HG02642 (cell line): ENCODE results near the gene FCRLB.
"Not testable (repeated sequence)": the region's sequence is repeated elsewhere in the genome, so short reads cannot be mapped to it uniquely, and the experiment has no call there.

Experiments used
- ATAC-seq: cut with Tn5 transposase; IDR thresholded peaks from one replicate; pipeline ENCODE4 v1.9.1; 2021; ENCODE audit warnings: mild to moderate bottlenecking; ENCODE audit not compliant: unreplicated experiment, poor library complexity

The FCRLB gene

DNA sequence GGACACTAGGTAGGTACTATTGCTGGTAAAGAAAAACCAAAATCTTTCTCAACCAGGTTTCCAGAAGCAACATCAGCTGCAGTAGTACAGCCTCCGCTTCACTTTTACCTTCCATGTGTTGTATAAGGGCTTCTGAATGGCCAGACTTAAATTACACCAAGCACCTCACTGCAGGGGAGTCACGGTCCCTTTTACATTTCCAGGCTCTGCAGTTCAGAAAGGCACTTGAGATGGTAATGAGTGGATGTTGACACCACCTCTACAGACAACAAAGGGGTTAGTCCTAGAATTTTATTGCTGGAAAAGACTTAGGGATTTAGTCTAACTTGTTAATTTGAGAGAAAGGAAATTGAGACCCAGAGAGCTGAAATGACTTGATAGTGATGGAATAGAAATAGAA is 16.3 kb downstream of the FCRLB start:
- no peak for ATAC-seq

DNA sequence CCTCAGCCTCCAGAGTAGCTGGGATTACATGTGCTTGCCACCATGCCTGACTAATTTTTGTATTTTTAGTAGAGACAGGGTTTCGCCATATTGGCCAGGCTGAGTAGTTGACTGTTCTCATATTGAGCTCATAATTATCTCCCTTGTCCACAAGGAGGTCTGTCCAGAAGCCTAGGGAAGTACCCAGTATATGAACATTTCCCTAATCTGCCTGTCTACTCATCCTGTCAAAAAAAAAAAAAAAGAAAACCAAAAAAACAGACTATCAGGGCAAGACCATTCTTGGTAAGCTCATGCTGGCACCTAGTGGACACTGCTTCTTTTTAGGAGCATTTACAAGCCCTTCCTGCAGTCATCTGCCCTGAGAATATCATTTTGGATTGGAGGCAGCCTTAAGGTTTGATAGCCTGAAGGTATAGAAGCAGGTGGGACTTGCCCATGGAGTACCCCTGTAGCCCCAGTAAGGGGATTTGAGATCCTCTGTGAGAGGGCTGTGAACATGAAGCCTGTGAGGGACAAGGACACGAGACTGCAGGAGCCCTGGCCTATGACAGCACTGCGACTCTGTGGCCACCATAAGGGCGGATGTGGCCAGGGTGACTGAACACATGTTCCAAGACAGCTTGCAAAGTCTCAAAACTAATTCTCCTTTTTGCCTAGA is 17.4 kb downstream of the FCRLB start:
- ATAC-seq = peak; percentile 59

DNA sequence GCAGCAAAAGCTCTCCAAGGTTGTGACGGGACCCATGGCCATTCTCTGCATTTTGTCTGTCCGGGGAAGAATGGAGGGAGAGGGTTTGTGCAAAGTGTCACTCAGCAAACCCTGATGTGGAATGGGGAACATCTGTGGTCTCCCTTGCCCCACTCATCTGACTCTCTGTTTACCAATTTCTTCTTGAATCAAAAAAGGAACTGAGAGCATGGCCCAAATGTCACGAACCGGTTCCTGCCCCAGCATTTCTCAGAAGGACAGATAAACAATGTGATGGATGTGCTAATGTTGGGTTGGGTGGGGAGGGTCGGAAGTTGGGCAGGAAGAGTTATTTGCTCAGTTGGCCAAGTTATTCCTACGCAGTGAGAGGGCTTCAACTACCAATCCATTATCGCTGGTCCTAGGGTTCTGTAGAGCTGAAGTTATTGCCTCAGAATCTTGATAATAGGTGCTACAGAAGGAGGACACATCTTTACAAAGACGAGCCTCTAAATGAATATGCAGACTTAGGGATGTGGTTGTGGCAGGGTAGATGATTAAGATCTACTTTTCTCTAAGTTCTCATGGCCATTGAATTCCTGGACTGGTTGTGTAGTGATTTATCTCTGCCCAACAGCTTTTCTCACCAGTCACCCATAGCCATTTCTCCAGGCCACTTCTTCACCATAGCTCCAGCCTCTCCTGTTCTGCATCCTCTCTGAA is 18.7 kb downstream of the FCRLB start:
- no peak for ATAC-seq

DNA sequence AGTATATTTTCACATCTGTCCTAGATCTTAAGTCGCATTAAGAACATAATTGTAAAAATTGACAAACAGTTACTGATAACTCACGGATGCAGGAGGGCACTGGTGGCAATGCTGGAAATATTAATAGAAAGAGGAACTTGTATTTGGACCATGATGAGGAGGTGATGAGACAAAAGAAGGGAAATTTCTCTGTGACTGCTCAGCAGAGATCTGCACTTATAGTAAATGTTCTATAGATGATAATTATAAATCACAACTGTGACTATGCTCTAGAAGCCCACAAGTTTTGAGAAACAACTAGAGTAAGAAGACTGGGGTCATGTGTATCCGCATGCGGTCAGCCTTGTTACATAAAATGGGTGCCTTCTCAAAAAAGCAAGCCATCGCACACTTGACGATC is 19.6 kb downstream of the FCRLB start:
- no peak for ATAC-seq

DNA sequence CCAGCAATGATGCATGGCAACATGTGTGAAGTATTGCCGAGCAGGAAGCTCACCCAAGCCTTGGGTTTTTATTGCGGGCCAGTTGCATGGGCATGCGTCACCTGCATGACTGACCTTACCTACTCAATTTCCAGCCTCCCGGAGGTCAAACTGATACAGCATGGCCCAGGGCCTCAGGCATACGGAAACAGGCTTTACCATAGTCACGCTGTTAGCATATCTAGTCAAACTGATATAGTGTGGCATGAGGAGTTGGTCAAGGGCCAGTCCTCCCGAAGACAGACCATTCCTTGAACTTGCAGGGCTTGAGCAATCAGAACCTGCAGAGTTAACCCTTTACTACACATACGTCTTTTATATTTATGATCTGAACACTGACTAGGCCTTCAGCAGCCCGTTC is 21.9 kb downstream of the FCRLB start:
- ATAC-seq = no peak

DNA sequence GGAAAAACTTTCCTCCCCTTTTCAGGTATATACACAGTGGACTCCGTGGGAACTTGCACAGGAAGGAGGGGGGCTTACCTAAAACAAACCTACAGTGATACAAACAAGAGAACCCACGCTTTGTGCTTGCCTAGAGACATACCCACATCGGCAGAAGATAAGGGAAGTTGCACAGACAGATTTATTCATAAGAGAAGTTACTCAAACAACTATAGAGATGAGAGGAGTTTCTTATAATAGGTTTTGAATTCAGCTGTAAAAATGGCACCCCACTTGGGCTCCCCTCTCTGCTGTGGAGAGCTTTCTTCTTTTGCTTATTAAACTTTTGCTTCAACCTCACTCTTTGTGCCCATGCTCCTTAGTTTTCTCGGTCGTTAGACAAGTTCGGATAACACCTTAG is 26.5 kb downstream of the FCRLB start:
- no peak for ATAC-seq

DNA sequence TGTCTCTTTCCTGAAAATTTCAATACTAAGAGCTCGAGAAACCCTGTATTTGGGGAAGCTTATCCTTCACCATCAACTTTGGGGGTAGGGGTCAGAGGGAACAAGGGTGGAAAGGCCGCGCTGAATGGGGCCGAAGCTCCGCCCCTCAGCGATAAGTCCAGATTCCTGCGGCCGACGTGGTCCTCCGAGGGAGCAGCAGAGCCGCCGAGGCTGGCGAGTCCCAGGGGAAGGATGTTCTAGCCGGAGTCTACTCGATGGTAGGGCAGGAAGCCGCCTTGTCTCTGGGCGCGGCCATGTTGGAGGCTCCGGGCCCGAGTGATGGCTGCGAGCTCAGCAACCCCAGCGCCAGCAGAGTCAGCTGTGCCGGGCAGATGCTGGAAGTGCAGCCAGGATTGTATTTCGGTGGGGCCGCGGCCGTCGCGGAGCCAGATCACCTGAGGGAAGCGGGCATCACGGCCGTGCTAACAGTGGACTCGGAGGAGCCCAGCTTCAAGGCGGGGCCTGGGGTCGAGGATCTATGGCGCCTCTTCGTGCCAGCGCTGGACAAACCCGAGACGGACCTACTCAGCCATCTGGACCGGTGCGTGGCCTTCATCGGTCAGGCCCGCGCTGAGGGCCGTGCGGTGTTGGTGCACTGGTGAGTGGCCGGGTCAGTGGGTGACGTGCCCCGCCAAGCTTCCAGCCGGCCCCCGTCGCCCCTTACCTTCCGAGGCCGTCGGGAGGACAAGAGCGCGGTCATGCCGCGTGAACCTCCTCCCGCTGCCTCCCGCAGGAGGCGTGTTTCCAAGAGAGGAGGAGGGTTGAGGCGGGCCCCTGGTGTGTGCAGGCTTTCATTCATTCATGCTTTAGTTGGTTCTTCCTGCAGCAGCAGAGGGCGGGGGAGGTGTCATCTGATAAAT is 28.4 kb downstream of the FCRLB start, which contains the start of gene DUSP12:
Gene DUSP12 (plus strand): TSS at position 278 of the 899 bp plus-strand sequence. CDS start 16 bp downstream, at position 294.
- ATAC-seq = peak; percentile 96

DNA sequence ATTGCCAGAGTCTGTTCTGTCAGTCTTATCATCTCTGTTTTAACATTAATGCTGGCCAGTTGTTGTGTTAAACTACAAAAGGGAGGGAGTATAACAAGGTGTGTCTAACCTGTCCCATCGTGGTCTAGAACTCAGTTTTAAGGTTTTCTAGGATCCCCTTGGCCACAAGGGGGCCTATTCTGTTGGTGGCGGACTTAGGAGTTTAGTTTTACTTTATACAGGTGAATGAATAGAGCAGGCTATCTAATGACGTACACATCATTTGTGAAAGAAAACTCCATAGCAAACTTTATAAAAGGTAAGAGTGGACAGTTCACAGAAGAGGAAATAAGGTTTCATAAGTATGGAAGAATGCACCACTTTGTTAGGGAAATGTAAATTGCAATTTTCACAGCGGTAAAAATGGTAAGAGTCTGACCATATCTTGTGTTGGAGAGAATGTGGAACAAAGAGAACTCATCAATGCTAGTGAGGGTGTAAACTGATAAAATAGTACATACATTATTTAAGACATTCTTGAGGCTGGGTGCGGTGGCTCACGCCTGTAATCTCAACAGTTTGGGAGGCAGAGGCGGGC is 42.3 kb downstream of the FCRLB start:
- ATAC-seq = no peak

DNA sequence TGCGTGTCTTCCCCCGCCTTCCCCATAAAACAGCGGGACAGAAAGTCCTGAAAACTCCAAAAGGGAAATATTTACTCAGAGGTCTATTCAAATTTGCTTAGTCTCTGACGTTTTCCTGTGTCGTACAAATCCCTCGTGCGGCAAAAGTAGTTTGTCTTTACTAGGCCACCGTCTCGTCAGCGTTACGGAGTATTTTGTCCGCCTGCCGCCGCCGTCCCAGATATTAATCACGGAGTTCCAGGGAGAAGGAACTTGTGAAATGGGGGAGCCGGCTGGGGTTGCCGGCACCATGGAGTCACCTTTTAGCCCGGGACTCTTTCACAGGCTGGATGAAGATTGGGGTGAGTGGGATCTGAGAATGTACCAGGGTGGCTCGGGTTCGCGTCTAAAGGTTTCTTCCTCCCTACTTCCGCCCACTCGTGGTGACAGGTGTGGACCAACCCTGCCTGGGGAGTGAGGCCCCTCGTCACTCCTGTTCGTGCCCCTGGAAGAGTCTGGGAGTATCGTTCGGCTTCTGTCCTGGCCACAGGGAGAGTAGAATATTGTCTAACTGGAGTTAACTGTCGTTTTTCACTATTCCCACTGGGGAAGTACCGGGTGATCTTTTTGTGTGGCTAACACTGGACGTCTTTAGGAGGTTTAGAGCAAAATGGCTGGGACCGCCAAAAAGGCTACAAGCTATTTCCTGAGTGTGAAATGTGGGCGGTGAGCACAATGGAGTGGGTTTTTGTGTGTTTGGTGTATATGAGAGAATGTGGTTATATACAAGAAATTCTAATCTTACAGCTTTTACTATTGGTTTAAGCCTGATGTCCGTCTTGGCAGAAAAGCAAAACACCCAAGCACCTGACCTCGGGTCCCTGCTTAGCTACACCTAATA is 45.0 kb downstream of the FCRLB start, which contains the start of gene ATF6:
Gene ATF6 (plus strand): TSS at position 219 of the 880 bp plus-strand sequence. CDS start 41 bp downstream, at position 260.
- peak; percentile 78 for ATAC-seq

DNA sequence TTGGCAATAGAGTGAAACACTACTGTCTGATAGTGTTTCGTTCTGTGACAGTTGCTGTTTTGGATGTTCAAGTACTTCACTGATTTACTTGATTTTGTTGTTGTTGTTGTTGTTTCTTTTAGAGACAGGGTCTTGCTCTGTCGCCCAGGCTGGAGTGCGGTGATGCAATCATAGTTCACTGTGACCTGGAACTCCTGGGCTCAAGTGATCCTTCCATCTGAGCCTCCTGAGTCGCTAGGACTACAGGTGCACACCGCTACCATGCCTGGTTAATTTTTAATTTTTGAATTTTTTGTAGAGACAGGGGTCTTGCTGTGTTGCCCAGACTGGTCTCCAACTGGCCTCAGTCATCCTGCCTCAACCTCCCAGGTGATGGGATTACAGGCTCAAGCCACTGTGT is 47.1 kb downstream of the FCRLB start:
- no peak for ATAC-seq

DNA sequence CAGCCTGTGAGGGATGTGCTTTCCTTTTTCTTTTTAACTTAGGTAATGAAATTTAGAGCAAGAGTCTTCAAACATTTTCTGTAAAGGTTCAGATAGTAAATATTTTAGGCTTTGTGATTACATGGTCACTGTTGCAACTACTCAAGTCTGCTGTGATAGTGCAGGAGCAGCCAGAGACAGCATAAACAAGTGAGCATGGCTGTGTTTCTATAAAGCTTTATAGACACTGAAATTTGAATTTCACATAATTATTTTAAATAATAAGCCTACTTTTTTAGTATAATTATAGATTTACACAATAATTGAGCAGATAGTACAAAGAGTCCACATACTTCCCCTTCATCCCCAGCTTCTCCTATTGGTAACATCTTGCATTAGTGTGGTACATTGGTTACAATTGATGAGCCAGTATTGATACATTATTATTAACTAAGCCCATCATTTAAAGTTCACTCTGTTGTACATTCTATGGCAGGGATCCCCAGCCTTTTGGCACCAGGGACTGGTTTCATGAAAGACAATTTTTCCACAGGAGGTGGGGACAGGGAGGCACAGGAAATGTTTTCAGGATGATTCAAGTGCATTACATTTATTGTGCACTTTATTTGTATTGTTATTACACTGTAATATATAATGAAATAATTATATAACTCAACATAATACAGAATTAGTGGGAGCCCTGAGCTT is 47.8 kb downstream of the FCRLB start:
- ATAC-seq = no peak

DNA sequence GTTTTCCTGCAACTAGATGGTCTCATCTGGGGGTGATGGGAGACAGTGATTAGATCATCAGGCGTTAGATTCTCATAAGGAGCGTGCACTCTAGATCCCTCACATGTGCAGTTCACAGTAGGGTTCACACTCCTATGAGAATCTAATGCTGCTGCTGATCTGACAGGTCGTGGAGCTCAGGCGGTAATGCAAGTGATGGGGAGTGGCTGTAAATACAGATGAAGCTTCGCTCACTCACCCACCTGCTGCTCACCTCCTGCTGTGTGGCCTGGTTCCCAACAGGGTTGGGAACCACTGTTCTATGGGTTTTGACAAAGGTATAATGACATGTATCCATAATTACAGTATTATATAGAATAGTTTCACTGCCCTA is 48.3 kb downstream of the FCRLB start:
- ATAC-seq = not testable (repeated sequence)

DNA sequence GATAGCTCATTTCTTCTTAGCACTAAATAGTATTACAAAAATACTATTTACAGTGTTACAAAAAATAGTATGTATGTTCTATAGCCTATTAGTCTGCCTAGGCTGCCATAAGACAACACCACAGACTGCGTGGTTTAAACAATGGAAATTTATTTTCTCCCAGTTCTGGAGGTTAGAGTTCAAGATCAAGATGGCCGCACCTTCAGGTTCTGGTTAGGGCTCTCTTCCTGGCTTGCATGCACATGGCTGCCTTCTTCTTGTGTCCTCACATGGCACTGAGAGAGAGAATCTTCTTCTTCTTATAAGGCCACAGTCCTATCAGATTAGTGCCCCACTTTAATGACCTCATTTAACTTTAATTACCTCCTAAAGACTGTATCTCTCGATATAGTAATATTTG is 48.9 kb downstream of the FCRLB start:
- ATAC-seq = no peak

DNA sequence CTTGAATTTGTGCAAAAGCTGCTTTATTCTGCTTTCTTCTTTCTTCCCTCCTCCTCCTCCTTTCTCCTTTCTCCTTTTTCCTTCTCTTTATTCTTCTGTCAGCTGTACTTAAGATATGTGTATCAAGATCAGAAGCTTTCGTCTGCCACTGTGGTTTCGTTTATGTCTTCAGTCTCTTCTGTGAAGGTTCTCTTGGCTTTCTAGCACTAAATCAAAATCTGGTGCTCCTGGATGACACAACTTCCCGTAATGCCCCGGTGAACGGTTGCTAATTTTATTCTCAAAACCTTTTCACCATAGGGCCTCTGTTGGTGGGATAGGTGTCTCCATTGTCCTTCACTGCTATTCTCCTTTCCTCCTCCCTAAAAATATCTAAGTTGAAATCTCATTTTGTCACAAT is 49.8 kb downstream of the FCRLB start:
- no peak for ATAC-seq

DNA sequence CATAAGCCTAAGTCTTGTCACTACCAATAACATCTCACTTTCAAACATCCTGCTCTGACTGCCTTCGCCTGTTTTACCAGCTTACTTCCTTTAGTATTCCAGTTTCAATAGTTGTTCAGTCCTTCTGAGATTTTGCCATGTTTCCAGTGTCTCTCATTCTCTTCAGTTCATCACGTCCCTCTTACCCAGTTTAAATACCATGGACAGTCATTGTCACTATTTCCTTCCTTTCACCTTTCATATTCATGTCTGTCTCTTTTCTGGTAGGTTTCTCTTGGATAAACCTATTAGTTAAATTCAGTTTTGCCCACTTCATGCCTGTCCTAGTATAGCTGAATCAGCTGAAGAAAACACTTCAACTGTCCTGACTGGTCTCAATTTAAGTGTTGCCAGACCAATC is 50.6 kb downstream of the FCRLB start:
- ATAC-seq = no peak

DNA sequence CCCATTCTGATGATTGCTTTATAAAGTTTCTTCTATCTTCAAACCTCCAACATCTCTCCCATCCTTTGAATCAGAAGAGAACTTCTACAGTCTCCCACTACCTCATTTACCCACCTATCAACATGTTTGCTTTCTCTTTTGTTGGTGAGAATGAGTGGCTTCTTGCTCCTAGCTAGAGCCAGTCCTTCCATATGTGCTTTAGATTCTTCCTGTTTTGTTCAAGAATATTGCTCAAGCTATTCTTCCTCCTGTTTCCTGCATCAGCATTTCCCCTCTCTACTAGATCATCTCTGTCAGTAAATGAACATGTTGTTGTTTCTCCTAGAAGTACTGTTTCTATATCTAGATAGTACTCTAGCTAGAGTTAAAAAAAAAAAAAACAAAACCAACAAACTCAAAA is 51.1 kb downstream of the FCRLB start:
- no peak for ATAC-seq

DNA sequence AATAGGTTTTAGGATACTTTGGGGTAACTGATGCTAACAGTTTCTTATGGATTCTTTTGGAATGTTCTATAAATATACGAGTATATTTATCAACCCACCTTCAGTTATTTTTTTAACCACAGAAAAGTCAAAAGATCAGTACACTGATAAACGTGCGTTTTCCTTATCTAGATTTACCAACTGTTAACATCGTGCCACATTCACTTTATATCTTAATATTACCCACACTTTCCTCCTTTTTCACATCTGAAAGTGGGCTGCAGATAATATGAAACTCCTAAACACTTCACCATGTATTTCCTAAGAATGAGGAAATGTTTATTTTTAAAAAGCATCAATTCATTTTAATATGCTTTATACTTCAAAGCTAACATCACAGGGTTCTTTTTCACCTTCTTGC is 52.4 kb downstream of the FCRLB start:
- ATAC-seq = no peak

DNA sequence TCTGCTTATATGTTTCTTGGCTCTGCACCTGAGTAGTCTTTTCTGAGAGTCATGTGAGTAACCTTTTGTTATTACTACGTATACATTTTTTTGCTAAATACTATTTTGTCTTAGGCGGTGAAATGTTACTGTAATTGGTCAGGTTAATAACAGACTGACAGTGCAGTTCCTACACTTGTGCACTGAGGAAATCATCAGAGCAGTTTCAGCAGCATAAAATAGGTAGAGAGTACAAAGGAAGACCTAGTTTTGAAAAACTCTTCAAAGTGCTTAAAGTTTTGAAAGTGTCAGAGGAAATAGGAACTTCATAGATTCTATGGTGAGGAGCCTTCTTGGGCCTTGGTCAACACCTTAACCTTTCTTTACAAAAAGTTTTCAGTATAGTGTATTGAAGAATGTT is 55.9 kb downstream of the FCRLB start:
- no peak for ATAC-seq
